Measurements from ENCODE around the gene SYT4.
"Not testable (repeated sequence)": the region's sequence is repeated elsewhere in the genome, so short reads cannot be mapped to it uniquely, and the experiment has no call there.

Gene SYT4

GRCh38 chr18:43277164-43277600 lies at the start of gene SYT4:
Gene SYT4, minus strand, starts transcription at chr18:43277490. Its CDS starts 209 bp downstream, at chr18:43277281.
- DNase-seq, result no peak

GRCh38 chr18:43322132-43322531 lies 44.8 kb upstream of the SYT4 start:
- DNase-seq, result no peak

GRCh38 chr18:43314941-43315340 lies 37.7 kb upstream of the SYT4 start:
- DNase-seq, result no peak

- no peak for DNase-seq
Measured at GRCh38 chr18:43312891-43313290, 35.6 kb upstream of the SYT4 start.

GRCh38 chr18:43310239-43310638 lies 32.9 kb upstream of the SYT4 start:
- no peak for DNase-seq

GRCh38 chr18:43303376-43303775 lies 26.1 kb upstream of the SYT4 start:
- no peak for DNase-seq

GRCh38 chr18:43286187-43286586 lies 8.9 kb upstream of the SYT4 start:
- DNase-seq, result not testable (repeated sequence)

- DNase-seq, result no peak
Measured at GRCh38 chr18:43283299-43283698, 6.0 kb upstream of the SYT4 start.

GRCh38 chr18:43279015-43279744 lies 1.9 kb upstream of the SYT4 start:
- DNase-seq, result no peak

- DNase-seq, result no peak
Measured at GRCh38 chr18:43278355-43278754, 1.1 kb upstream of the SYT4 start.

- no peak for DNase-seq
Measured at GRCh38 chr18:43276491-43276890, 799 bp downstream of the SYT4 start.

- DNase-seq, result no peak
Measured at GRCh38 chr18:43275546-43275945, 1.7 kb downstream of the SYT4 start.

- no peak for DNase-seq
Measured at GRCh38 chr18:43274526-43274925, 2.8 kb downstream of the SYT4 start.

- DNase-seq, result no peak
Measured at GRCh38 chr18:43271593-43272432, 5.5 kb downstream of the SYT4 start.

GRCh38 chr18:43267818-43268217 lies 9.5 kb downstream of the SYT4 start:
- DNase-seq, result no peak

GRCh38 chr18:43265465-43265864 lies 11.8 kb downstream of the SYT4 start:
- no peak for DNase-seq

- no peak for DNase-seq
Measured at GRCh38 chr18:43248610-43249249, 28.6 kb downstream of the SYT4 start.

- DNase-seq, result no peak
Measured at GRCh38 chr18:43247944-43248343, 29.3 kb downstream of the SYT4 start.

GRCh38 chr18:43238429-43238828 lies 38.9 kb downstream of the SYT4 start:
- no peak for DNase-seq

- DNase-seq, result no peak
Measured at GRCh38 chr18:43236921-43237320, 40.4 kb downstream of the SYT4 start.

- no peak for DNase-seq
Measured at GRCh38 chr18:43234889-43235288, 42.4 kb downstream of the SYT4 start.

GRCh38 chr18:43222501-43222900 lies 54.8 kb downstream of the SYT4 start:
- no peak for DNase-seq

- no peak for DNase-seq
Measured at GRCh38 chr18:43220691-43221090, 56.6 kb downstream of the SYT4 start.

All from activated effector memory CD4-positive, alpha-beta T cell treated with anti-CD3 and anti-CD28 coated beads, Interleukin-2, amount 50 U/mL, for 16 hours (primary cell).